Liver (tissue), 3 donors: Measurements from ENCODE around the gene RAB18.

Source experiments
- GABPA ChIP-seq, 2 donors: IDR thresholded peaks in 1 of 2; conservative IDR thresholded peaks in 1 of 2; 2 replicates each; pipeline ENCODE4 v1.6.1; 2016; ENCODE audit warnings: antibody characterized with exemption in 2 of 2, mild to moderate bottlenecking in 1 of 2, moderate library complexity in 1 of 2
- JUND ChIP-seq, 2 donors: IDR thresholded peaks; 2 replicates each; pipeline ENCODE4 v1.6.1; 2016; ENCODE audit warnings: antibody characterized with exemption in 2 of 2
- SP1 ChIP-seq: IDR thresholded peaks from 2 replicates; pipeline ENCODE4 v1.6.1; 2018; ENCODE audit warnings: antibody characterized with exemption, mild to moderate bottlenecking
- TF ChIP-seq, protein P1 (sequence below): fragments of 150-350 bp; IDR thresholded peaks from 2 replicates; pipeline ENCODE4 v1.5.1; 2017; ENCODE audit warnings: improper control_type of control experiment, low read depth, low read length; ENCODE audit not compliant: missing input control
- TF ChIP-seq, protein P2 (sequence below): IDR thresholded peaks from 2 replicates; pipeline ENCODE4 v1.6.1; 2016; ENCODE audit warnings: antibody characterized with exemption
- donor health status: healthy.
- donor health status: healthy.

DNA sequence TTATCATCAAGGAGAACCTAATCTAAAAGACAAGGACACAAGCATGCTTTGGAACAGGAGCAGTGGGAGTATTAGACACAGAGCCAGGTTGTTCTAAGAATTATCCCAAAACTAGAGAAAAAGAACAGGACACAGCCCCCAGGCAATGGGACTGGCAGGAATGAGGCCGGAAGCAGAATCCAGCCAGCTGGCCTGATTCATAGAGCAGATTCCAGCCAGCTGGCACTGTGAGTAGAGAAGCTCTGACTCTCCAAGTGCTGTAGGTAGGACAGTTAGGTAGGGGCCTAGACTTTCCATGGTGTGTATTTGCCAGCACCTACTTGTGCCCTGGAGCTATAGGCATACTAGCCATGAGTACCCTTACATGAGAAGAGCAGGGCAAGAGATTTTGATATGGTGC is 13.3 kb upstream of the RAB18 start:
- TF ChIP-seq JUND (IDR thresholded peaks at IDR 0.05) (no peak), GABPA (IDR thresholded peaks at IDR 0.05 in 1 of 2, conservative IDR thresholded peaks at IDR 0.05 in 1 of 2) (no peak), SP1 (no peak)
- TF ChIP-seq, protein P1, sequence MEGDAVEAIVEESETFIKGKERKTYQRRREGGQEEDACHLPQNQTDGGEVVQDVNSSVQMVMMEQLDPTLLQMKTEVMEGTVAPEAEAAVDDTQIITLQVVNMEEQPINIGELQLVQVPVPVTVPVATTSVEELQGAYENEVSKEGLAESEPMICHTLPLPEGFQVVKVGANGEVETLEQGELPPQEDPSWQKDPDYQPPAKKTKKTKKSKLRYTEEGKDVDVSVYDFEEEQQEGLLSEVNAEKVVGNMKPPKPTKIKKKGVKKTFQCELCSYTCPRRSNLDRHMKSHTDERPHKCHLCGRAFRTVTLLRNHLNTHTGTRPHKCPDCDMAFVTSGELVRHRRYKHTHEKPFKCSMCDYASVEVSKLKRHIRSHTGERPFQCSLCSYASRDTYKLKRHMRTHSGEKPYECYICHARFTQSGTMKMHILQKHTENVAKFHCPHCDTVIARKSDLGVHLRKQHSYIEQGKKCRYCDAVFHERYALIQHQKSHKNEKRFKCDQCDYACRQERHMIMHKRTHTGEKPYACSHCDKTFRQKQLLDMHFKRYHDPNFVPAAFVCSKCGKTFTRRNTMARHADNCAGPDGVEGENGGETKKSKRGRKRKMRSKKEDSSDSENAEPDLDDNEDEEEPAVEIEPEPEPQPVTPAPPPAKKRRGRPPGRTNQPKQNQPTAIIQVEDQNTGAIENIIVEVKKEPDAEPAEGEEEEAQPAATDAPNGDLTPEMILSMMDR = no peak
- TF ChIP-seq, protein P2, sequence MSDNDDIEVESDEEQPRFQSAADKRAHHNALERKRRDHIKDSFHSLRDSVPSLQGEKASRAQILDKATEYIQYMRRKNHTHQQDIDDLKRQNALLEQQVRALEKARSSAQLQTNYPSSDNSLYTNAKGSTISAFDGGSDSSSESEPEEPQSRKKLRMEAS = no peak
